ENCODE measurements around the gene METTL1.

METTL1 gene

DNA sequence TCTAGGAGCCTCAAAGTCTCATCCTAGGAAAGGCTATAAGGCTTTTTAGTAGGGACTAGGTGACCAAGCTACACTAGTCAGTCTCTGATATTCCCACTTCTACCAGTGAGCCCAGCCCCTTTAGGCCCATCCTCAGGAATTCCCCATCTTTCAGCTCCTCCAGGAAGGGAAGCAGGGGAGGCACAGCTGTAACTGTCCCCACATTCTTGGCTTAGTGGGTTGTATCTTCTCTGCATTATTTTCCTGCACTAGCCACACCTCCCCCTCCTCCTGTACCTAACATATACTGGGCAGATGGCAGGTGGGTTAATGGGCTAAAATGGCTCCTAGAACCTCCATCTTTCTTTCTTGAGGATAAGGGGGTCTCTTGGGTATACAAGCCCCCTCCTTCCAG, 4.6 kb downstream of the METTL1 start:
- no peak for DNase-seq

DNA sequence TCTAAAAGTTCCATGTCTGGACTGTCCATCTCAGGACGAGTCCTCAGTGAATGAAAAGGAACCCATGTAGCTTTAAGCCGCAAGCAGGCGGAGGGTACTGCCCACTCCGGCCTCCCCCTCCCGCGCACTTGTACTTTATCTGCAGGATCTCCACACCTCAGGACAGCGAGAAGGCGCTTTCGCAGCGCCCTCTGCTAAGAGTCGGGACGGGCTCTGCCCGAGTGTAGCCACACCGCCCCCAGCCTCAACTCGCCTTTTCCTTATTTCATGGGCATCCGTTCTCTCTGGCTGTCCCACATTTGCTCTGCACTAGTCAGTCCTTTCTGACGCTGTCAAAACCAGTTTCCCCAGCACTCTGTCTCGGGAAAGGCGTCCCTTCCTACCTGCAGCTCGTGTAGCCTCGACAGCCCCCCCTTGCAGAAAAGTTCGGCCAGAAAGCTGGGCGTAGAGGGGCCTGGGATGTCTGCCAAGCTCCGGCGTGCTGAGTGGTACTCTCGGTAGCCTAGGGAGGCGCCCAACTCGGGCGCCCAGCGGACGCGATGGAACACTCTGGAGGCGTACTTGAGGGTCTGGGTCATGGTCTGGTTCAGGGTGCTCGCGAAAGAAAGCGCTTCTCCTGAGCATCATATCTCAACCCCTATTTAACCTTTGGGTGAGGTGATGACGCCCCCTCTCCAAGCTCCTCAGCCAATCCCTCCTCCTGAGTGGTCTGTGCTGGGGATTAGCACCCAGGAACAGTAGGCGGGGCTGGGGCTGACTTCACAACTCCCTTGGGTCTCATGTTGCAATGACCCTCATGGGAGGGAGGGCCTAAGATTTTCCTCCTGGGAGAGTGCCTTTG, 5.2 kb downstream of the METTL1 start, which contains the start of gene CYP27B1:
Gene CYP27B1, minus strand, starts transcription at position 615 of the 841 bp plus-strand sequence. Its CDS starts 37 bp downstream, at position 578.
- DNase-seq, result peak; percentile 49

DNA sequence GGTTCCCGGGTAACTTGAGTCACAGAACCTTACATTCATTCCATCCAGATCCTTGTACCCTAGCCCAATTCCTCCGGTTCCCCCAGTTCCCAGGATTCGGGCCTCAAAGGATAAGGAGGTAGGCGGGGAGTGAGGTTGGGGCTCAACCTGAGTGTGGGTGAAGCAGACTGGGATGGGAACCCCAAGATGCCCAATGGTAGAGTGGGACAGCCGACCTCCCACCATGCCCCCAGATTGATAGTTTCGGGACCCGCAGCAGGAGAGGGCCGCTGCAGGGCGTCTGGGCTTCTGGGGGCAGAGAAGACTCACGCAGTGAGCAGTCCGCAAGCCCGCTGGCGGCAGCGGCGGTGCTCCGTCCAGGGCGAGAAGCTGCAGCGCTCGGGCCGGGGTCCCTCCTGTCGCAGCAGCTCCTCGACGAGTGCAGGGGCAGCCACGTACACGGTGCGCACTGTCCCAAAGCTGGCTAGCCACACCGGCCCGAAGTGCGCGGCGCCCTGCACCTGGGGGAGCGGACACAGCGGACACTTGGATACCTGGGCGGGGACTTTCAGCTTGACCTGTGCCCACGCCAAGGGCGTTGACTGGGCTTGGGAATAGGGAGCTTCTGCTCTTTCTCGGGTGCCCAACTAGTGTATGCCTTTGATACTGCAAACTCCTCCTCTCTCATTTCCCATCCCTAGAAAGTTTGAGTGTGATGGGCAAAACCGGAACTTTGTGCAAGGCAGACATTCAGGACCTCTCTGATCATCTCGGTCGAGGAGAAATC, 6.0 kb downstream of the METTL1 start:
- peak; percentile 27 for DNase-seq

DNA sequence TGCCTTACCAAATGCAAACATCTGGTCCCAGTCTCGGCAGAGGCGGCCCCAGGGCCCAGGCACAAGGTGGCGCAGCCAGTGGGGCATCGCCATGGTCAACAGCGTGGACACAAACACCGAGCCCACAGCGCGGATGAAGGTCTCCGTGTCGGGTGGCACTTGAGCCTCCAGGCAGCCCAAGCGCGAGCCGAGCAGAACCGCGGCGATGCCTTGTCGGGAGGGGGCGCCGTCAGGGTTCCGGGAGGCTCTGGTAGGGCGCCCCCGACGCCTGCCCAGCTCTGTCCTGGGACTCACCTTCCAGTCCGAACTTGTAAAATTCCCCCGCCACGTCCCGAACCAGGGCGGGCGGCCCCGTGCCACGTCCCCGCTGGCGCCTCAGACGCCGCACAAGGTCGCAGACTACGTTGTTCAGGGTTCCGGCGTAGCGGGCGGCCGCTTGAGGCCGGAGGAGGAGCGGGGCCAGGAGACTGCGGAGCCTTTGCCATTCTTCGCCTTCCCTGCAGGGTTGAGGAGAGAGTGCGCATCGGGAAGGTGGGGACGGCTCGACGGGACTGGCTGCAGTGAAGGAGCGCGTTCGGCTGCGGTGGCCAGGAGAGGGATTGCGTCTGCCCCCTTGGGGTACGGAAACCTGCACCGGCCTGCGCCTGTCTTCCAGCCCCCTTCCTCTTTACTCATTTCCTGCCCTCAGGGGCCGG, 6.8 kb downstream of the METTL1 start:
- DNase-seq, result peak; percentile 63

DNA sequence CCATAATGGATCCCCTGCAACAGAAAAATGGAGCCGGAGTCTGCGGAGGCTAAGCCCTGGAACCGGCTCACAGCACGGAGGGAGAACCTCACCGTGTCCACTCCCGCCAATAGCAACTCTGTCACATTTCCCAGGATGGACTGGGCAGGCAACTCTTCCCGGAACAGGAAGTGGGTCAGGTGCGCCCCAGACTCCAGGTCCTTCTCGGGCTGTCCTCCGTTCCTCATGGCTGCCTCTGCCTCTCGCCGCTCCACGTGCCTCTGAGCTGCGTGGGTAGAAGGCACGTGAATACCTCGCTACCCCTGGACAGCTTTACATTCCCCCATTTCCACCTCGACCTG, 7.3 kb downstream of the METTL1 start:
- DNase-seq, result peak; percentile 12

DNA sequence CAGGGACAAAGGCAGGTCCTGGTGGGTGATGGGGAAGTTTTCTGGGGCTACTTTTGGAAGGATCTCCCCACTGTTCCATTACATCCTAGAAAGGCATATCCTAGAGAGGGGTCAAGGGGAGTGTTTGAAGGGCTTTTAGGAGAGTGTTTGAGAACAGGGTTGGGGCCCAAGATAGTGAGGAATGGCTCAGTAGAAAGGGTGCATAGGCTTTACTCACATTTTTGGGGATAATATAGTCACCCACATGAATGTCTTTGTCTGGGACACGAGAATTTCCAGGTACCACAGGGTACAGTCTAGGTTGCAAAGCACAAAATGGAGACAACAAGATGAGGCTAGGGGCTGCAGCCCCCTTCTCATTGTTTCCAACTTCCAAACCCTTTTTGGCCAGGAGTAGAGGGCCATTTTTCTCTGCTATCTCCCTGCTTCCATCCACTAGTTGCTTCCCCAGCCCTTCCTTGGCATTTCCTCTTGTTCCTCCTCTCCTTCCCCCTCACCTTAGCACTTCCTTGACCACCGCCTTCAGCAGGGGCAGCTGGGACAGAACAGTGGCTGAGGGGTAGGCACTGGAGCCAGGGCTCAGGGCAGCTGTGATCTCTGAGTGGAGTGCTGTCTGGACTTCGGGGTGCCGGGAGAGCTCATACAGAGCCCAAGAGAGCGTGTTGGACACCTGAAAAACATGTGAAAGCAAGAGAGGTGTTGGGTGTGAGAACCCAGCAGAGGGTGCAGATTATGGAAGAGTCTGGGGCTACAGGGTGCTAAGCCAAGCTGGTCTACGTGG, 7.8 kb downstream of the METTL1 start:
- no peak for DNase-seq

DNA sequence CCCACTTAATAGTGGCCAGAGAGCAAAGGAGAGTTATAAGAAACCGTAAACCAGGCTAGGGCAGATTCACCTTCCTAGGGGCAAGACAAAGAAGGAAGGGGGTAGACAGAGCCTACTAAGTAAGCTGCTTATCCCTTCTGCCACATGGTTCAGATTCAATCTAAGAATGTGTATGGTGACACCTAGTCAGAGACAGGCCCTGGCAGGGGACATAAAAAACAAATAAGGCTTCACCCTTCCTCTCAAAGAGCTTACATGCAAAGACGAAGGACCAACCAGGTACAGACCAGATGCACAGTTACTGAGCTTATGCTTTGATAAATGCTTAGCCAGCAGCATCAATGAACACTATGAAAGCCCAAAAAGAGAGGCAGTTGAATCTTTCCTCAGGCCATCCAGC, 9.4 kb downstream of the METTL1 start:
- DNase-seq, result no peak

DNA sequence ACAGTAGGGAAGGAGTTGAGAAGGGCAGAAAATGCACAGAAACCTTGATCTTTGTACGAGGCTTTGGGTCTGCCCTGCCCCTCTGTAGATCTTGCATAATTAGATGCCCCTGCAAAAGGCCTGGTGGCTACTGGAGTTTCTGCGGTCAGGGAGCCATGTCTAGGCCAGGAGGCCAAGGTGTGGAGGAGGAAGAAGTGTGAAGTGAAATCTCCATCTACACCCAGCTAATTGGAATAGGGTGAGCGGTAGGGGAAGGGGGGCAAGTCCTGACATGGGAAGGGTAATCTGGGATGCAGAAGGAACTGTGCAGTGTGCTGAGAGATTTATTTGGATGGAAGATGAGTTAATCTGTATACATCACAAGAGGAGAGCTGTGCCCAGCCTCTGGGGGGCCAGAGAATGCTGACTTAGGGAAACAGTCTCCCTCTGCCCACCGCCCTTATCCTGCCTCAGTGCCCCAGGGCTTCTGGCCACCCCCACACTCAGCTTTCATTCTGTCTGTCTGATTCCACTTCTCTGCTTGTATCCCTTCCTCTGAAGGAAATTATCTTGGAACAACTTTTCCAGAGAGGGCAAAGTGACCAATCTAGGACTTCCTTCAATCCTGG, 10.4 kb downstream of the METTL1 start:
- DNase-seq, result no peak

DNA sequence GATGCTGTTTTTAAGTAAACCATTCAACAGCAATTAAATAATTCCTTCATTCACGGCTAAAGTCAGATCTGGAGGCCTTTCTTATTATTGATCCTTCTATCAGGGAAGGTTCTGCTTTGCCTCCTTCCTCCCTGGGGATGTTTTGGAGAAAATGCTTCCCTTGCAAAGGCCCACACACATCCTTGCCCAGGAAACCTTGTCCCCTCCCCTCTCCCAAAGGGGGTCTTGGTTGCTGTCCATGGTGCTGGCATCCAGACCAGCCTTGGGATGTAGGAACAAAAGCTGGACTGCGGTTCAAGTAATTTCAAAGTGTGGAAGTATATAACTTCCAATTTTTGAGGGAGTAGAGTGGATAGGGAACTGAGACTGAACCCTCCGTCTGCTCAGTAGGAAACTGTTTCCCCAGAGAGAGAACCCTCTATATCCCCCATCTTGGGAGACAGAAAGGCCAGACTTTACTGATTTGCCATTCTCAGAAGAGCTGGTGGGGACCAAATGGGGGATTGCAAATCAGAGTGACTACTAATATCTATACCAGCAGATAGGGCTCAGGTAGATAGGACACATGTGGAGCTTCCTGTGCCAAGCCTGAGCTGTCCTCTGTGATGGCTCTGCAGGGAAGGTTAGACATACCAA, 11.4 kb downstream of the METTL1 start:
- no peak for DNase-seq

DNA sequence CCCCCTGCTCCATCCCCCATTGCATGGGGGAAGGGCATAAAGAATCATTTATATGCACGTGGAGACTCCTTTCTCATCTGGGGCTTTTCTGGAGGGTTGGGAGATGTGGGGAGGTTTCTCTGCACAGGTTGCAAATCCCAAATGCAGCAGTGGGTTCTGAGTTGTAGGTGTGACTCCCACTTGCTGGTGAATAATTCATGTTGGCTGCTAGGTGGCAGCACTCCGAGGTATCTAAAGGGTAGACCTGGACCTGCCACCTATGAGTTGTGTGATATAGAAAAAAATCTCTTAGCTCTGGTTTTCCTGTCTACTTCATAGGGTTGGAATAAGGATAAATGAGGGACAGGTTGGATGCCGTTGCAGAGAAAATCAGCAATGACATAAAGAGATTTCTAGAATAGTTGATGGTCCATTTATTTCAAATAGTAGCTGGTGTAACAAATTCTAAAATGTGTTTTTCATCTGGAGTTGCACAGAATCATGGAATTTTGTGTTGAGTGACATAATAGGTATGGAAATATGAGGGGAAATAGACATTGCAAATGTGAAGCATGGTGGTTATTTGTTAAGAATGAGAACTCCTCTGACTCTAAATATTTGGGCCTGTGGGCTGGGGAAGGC, 12.4 kb downstream of the METTL1 start:
- DNase-seq, result peak; percentile 62

DNA sequence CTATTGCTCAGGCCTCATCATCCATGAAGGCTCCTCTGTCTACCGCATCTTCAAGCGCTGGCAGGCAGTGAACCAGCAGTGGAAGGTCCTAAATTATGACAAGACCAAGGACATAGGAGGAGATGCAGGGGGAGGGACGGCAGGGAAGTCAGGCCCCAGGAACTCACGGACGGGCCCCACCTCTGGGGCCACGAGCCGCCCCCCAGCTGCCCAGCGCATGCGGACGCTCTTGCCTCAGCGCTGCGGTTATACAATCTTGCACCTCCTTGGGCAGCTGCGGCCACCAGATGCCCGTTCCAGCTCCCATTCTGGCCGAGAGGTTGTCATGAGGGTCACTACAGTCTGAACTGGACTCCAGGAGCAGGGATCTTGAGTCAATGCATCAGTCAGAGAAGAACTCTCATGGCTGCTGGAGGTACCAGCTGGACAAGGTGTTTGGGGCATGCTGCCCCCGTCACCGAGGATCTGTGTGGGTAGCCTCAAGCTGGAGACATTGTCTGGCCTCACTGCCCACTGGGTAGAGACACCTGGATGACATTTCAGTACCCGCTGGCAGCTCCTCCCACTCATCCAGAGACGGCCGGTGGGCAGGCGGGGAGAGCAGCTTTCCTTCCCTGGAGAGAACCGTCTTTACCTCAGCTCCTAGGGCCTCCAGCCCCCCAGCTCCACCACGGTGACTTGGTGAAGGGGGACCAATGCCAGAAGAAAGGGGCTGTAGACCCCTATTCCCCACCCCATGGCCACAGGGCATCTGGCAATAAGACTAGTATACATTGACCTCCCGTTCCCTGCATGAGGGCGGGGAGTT, 13.1 kb downstream of the METTL1 start:
- DNase-seq, result no peak

DNA sequence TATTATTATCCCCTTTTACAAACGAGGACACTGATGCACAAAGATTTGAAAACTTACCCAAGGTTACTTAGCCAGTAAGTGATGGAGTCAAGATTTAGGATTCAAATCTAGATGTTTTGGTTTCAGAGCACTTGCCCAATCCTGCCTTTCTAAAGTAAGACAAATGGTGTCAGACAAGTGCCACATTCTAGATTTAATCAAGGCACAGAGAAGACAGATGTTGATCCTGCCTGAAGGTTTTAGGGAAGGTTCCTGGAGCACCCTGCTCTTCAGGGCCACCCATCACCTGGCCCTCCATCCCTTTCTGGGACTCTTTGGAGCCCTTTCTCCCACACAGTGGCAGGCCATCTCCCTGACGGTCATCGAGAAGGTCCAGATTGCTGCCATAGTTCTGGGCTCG, 14.1 kb downstream of the METTL1 start:
- no peak for DNase-seq

DNA sequence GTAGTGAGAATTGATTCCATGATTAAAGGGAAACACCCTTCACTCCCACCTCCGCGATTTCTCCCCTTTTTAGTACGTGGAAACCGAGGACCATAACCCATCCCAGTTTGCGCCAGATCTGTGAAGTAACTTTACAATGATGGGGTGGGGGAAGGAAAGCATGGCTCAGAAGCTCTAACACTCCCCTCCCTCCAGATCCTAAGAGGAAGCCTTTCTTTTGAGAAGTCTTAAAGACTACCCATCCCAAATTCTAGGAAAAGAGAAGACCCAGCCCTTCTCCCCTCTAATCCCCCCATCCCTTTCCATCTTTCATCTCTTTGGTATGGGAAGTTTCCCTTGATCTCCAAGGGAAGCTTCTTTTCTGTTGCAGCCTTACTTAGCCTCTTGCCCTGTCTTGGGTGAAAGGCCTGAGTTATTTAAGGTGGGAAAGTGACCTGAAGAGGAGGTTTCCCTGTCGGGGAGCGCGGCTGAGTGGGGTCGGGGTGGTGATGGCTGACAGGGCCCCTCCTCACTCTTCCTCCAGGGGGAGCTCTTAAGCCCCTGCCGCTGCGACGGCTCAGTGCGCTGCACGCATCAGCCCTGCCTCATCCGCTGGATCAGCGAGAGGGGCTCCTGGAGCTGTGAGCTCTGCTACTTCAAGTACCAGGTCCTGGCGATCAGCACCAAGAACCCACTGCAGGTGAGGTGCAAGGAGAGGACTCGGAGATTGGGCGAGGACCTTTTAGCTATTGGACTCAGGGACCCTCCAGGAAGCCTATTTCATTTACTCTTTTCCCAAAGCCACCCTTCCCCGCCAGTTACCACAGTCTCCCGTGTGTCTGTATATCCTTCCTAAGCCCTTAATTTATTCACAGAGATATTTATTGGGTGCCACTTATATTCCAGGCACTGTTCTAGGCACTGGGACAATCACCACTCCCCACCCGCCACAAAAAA, 15.2 kb downstream of the METTL1 start:
- peak; percentile 88 for DNase-seq

DNA sequence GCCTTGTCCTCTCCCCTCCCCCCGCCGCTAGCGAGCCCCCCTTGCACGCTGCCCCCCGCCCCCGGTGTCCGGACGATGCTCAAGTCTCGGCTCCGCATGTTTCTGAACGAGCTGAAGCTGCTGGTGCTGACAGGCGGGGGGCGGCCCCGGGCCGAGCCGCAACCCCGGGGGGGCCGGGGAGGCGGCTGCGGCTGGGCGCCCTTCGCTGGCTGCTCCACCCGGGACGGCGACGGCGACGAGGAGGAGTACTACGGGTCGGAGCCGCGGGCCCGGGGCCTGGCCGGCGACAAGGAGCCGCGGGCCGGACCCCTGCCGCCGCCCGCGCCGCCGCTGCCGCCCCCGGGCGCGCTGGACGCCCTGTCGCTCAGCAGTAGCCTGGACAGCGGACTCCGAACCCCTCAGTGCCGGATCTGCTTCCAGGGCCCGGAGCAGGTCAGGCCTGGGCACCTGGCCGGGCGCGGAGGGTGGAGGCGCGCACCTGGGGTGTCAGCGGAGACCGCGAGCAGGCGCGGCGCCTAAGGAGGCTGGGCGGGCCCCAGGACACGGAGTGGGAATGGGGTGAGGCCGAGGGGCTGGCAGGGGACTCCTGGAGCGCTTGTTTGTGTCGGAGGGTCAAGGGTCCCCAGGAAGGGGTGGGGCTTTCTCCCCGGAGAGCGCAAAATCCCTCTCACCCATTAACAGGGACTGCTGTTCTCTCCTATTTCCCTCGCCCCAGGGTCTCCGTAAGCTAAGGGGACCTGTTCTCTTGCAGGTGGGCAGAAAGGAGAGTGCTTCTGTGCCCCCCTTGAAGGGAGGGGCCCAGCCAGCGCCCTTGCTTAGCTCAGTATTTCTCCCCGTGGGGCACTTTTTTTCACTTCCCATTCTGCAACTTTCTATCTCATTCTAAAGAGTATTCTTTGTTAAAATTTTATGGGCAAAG, 16.2 kb downstream of the METTL1 start:
- peak; percentile 43 for DNase-seq

DNA sequence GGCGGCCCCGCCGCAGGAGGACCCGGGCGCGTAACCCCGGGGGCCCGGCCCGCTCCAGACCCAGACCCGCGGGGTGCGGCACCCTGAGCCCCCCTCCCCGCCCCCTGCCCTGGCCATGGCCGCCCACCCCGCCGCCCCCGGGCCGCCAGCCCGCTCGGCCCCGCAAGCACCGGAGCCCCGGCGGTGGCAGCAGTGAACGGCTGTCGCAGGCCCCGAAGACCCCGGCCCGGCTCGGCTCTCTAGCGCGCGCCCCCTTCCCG, 16.8 kb downstream of the METTL1 start:
- DNase-seq, result no peak

DNA sequence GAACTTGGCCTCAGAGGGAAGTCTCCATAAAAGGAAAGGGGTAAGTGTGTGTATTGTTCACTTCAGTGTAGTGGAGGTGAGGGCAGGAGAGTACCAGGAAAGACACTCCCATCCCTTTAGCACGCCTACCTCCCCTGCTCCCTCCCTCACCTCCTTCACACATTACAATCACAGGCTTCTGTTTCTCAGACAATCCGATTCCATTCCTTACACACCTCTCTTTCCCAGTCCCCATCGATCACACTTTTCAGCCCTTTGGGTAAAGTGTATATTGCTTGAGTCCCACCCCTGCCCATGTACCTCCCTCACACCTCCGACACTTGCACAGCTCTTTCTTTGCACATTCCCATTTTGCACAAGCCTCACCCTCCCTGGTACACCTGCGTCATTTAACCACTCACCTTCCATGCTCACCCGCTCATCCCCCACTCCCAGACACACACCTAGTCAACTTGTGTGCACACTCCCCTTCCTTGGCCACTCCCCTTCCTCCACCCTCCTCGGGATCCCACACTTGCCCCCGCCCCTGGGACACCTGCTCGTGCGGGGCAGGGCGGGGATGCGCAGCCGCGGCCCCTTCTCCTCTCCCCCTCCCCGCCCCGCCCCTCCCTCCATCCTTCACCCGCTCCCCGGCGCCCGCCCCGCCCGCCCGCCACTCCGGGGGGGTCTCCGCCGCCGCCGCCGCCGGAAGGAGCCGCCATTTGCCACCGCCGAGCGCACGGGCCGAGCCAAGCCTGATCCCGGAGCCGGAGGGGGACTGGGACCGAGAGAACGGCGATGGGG, 17.3 kb downstream of the METTL1 start, which contains the start of gene MARCHF9:
Gene MARCHF9, plus strand, starts transcription at position 693 of the 783 bp plus-strand sequence. CDS start 426 bp downstream, outside the sequence.
- DNase-seq, result peak; percentile 77

DNA sequence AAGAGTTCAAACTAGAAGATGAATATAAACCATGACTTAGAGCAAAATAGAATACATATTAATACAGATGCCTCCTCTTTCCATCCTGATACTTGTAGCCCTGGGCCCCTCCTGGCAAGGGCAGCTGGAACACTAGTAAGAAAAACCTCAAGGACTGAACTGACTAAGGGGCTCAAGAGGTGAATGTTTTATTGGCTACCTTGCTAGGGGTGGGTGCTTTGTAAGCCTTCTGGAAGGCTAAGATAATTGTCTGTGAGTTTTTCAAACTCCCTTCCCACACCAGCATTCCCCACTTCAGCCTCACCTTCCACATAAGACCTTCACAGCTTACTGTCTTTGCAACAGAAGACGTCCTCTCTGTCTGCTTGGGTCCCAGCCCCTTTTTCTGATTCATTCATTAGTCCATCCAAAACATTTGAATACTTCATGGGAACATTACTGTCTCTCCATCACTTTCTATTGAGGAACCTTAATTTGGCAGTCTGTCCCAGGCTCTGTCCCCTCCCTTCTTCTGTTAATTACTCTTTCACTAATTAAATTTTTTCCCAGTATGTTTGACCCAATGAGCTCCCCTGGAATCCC, 18.1 kb downstream of the METTL1 start:
- DNase-seq, result peak; percentile 44
